Measurements from ENCODE around the gene SLC8A1. TPM values are rescaled to one million over a fixed set of nuclear protein-coding genes. Genes with fewer than 3 reads are reported as not detected.
A peak's percentile ranks its signal among the peaks of the same experiment; 100 is the strongest.

Gene SLC8A1
- total RNA-seq, 1 donor from 2014 or later = 4.2 TPM

- no peak for TF ChIP-seq CTCF (conservative IDR thresholded peaks at IDR 0.05)
- H3K9me3 Mint-ChIP-seq = no peaks in the 10 kb centered on the region
- no peak for DNase-seq (ENCODE audit: low read depth, low spot score)
- H3K4me3 Mint-ChIP-seq = peak overlapping the region; percentile 92
- no peak overlapping the region for H3K27ac Mint-ChIP-seq (ENCODE audit: unreplicated experiment)
- H3K36me3 Mint-ChIP-seq (ENCODE audit: low read depth) = no peaks in the 10 kb centered on the region
- peaks cover 21% of the 10 kb centered on the region for H3K4me1 Mint-ChIP-seq
- H3K27me3 Mint-ChIP-seq (ENCODE audit: low read depth) = peaks cover 48% of the 10 kb centered on the region
Observed at GRCh38 chr2:40450796-40451430, 977 bp downstream of the SLC8A1 start.

- H3K4me3 Mint-ChIP-seq = peak overlapping the region; percentile 92
- peaks cover 48% of the 10 kb centered on the region for H3K27me3 Mint-ChIP-seq (ENCODE audit: low read depth)
- DNase-seq (ENCODE audit: low read depth, low spot score) = no peak
- peak; percentile 20 for TF ChIP-seq CTCF (conservative IDR thresholded peaks at IDR 0.05)
- H3K9me3 Mint-ChIP-seq = no peaks in the 10 kb centered on the region
- H3K36me3 Mint-ChIP-seq (ENCODE audit: low read depth) = no peaks in the 10 kb centered on the region
- no peak overlapping the region for H3K27ac Mint-ChIP-seq (ENCODE audit: unreplicated experiment)
- peaks cover 21% of the 10 kb centered on the region for H3K4me1 Mint-ChIP-seq
Observed at GRCh38 chr2:40450066-40450795, 1.7 kb downstream of the SLC8A1 start.

GRCh38 chr2:40448476-40449079, 3.3 kb downstream of the SLC8A1 start:
- Mint-ChIP-seq H3K36me3 (ENCODE audit: low read depth) (no peaks in the 10 kb centered on the region), H3K9me3 (no peaks in the 10 kb centered on the region), H3K4me1 (peaks cover 21% of the 10 kb centered on the region), H3K4me3 (peak overlapping the region; percentile 76), H3K27ac (ENCODE audit: unreplicated experiment) (no peak overlapping the region), H3K27me3 (ENCODE audit: low read depth) (peaks cover 40% of the 10 kb centered on the region)
- peak; percentile 61 for TF ChIP-seq CTCF (conservative IDR thresholded peaks at IDR 0.05)
- DNase-seq (ENCODE audit: low read depth, low spot score) = no peak

- peaks cover 3% of the 10 kb centered on the region for H3K4me1 Mint-ChIP-seq
- no peak overlapping the region for H3K4me3 Mint-ChIP-seq
- no peak for DNase-seq (ENCODE audit: low read depth, low spot score)
- no peak for TF ChIP-seq CTCF (conservative IDR thresholded peaks at IDR 0.05)
- H3K27me3 Mint-ChIP-seq (ENCODE audit: low read depth) = peaks cover 12% of the 10 kb centered on the region
- H3K27ac Mint-ChIP-seq (ENCODE audit: unreplicated experiment) = no peak overlapping the region
- H3K9me3 Mint-ChIP-seq = peaks cover 3% of the 10 kb centered on the region
- H3K36me3 Mint-ChIP-seq (ENCODE audit: low read depth) = no peaks in the 10 kb centered on the region
Observed at GRCh38 chr2:40445467-40445866, 6.4 kb downstream of the SLC8A1 start.

- Mint-ChIP-seq H3K36me3 (ENCODE audit: low read depth) (no peaks in the 10 kb centered on the region), H3K4me3 (no peak overlapping the region), H3K27me3 (ENCODE audit: low read depth) (no peaks in the 10 kb centered on the region), H3K4me1 (no peaks in the 10 kb centered on the region), H3K27ac (ENCODE audit: unreplicated experiment) (no peak overlapping the region), H3K9me3 (peaks cover 5% of the 10 kb centered on the region)
- no peak for DNase-seq (ENCODE audit: low read depth, low spot score)
- no peak for TF ChIP-seq CTCF (conservative IDR thresholded peaks at IDR 0.05)
Observed at GRCh38 chr2:40440835-40441234, 11.1 kb downstream of the SLC8A1 start.

Data from neural crest cell (in vitro differentiated cells).